Measurements from ENCODE around the gene MED9.

MED9 gene

GRCh38 chr17:17518014-17518413 is 41.2 kb downstream of the MED9 start:
- no peak for DNase-seq

GRCh38 chr17:17518951-17519350 is 42.2 kb downstream of the MED9 start:
- no peak for DNase-seq

GRCh38 chr17:17519886-17520285 is 43.1 kb downstream of the MED9 start:
- DNase-seq, result no peak

GRCh38 chr17:17520599-17521232 is 43.9 kb downstream of the MED9 start:
- no peak for DNase-seq

- no peak for DNase-seq
Observed at GRCh38 chr17:17523001-17523730, 46.4 kb downstream of the MED9 start.

- no peak for DNase-seq
Observed at GRCh38 chr17:17523731-17524490, 47.1 kb downstream of the MED9 start.

- no peak for DNase-seq
Observed at GRCh38 chr17:17525311-17525710, 48.5 kb downstream of the MED9 start.

- DNase-seq, result no peak
Observed at GRCh38 chr17:17525956-17526355, 49.2 kb downstream of the MED9 start.

- DNase-seq, result no peak
Observed at GRCh38 chr17:17526369-17526768, 49.6 kb downstream of the MED9 start.

GRCh38 chr17:17527534-17527933 is 50.7 kb downstream of the MED9 start:
- no peak for DNase-seq

- DNase-seq, result no peak
Observed at GRCh38 chr17:17527956-17528500, 51.2 kb downstream of the MED9 start.

GRCh38 chr17:17528696-17529652 is 52.2 kb downstream of the MED9 start:
- DNase-seq, result no peak

GRCh38 chr17:17531156-17531555 is 54.4 kb downstream of the MED9 start:
- DNase-seq, result no peak

GRCh38 chr17:17532991-17533390 is 56.2 kb downstream of the MED9 start:
- DNase-seq, result no peak

- DNase-seq, result no peak
Observed at GRCh38 chr17:17533901-17534441, 57.2 kb downstream of the MED9 start.

- no peak for DNase-seq
Observed at GRCh38 chr17:17535957-17536356, 59.2 kb downstream of the MED9 start.

- no peak for DNase-seq
Observed at GRCh38 chr17:17536702-17537101, 59.9 kb downstream of the MED9 start.

GRCh38 chr17:17537311-17538099 is 60.7 kb downstream of the MED9 start:
- no peak for DNase-seq

GRCh38 chr17:17538417-17539391 is 61.9 kb downstream of the MED9 start:
- DNase-seq, result no peak

GRCh38 chr17:17539591-17539990 is 62.8 kb downstream of the MED9 start:
- DNase-seq, result no peak

Measured in activated CD4-positive, alpha-beta T cell treated with anti-CD3 and anti-CD28 coated beads for 4 hours (primary cell).